Right lobe of liver (tissue), 4 donors: ENCODE data around the gene FAM174B.

Source experiments
- CTCF ChIP-seq, 4 donors: fragments of 200-600 bp in 3 of 4; fragments of 450-650 bp in 1 of 4; IDR thresholded peaks; one replicate each; pipeline versions ENCODE4 v1.5.1 to v1.8.0; 2016 to 2022; ENCODE audit warnings: antibody characterized with exemption in 4 of 4, mild to moderate bottlenecking in 2 of 4
- POLR2A ChIP-seq: fragments of 450-650 bp; IDR thresholded peaks from one replicate; pipeline ENCODE4 v1.6.1; 2017; ENCODE audit warnings: antibody characterized with exemption, mild to moderate bottlenecking
- donor health status: DM: no; HTN: no; CAD: no.
- donor health status: DM: no; HTN: no; CAD: no.
- donor health status: DM: no; HTN: yes; CAD: no.

- TF ChIP-seq CTCF (IDR thresholded peaks at IDR 0.05) (no peak), POLR2A (no peak)
Measured at GRCh38 chr15:92657486-92657885, 1.9 kb upstream of the FAM174B start.
